HepG2 (cell line): ENCODE results near the gene ATAD2B. TPM values are rescaled to one million over a fixed set of nuclear protein-coding genes. Genes with fewer than 3 reads are reported as not detected.

Experiments used
- ATAC-seq: fragments of 200-7000 bp; cut with Tn5 transposase; 3 replicates; pipeline ENCODE4 v1.9.1; 2020; ENCODE audit warnings: mild to moderate bottlenecking, moderate library complexity
- BruUV-seq: library from RNA; stranded (reverse); fragments of 400-500 nt; replicated peaks from 2 replicates; lab custom pipeline; 2021; lab: Mats Ljungman, UMichigan
- CTCF ChIA-PET: fragments of 300-600 bp; formaldehyde crosslinking; extraction: SDS; loops from one replicate; lab custom pipeline; 2021; ENCODE audit warnings: low total read pairs, inconsistent platforms, low intra/inter-chr PET ratio; lab: Yijun Ruan, JAX
- POLR2A ChIA-PET: fragments of 350-600 bp; sonication (Branson Sonifier 250); formaldehyde crosslinking; loops from one replicate; lab custom pipeline; 2020; ENCODE audit warnings: antibody characterized with exemption, inconsistent platforms; lab: Yijun Ruan, JAX
- DNase-seq: peaks from one replicate; pipeline ENCODE4 v3.0.0-alpha.2; 2015; ENCODE audit warnings: low spot score
- FAIRE-seq: peaks from 3 replicates; lab custom pipeline; 2011; peaks lifted over from hg19 to GRCh38; lab: Jason Lieb, UNC
- H2AFZ ChIP-seq: one replicate; pipeline ENCODE4 v1.6.1; 2011; ENCODE audit warnings: low read length, inconsistent platforms
- H3K27ac ChIP-seq: fragments of 300-600 bp; 3 replicates; pipeline ENCODE4 v1.8.0; 2011; ENCODE audit warnings: mixed run types, mild to moderate bottlenecking, mixed read lengths, low read length, inconsistent platforms; ENCODE audit not compliant: insufficient read depth; ENCODE audit errors: extremely low read length
- H3K27me3 ChIP-seq, 2 experiments: fragments of 200-600 bp in 1 of 2; 2 replicates in 1 of 2; 3 replicates in 1 of 2; pipeline versions ENCODE4 v1.6.0 to v1.8.0; 2011; ENCODE audit warnings: low read length in 2 of 2, mild to moderate bottlenecking in 2 of 2, moderate library complexity in 2 of 2, inconsistent platforms in 1 of 2; ENCODE audit not compliant: insufficient read depth in 2 of 2, control insufficient read depth in 1 of 2
- H3K36me3 ChIP-seq, 2 experiments: fragments of 200-600 bp in 1 of 2; replicated peaks in 1 of 2; 2 replicates in 1 of 2; 3 replicates in 1 of 2; pipeline versions ENCODE4 v1.5.1 to v1.8.0; 2011; ENCODE audit warnings: low read length in 2 of 2, inconsistent platforms in 1 of 2; ENCODE audit not compliant: insufficient read depth in 2 of 2, control insufficient read depth in 1 of 2
- H3K4me1 ChIP-seq: 2 replicates; pipeline ENCODE4 v1.5.1; 2012; ENCODE audit warnings: low read length, inconsistent platforms; ENCODE audit not compliant: insufficient read depth
- H3K4me2 ChIP-seq: 2 replicates; pipeline ENCODE4 v1.6.0; 2011; ENCODE audit warnings: low read depth, low read length, inconsistent platforms
- H3K4me3 ChIP-seq, 3 experiments: fragments of 200-600 bp in 1 of 3; sonication (generic), shearing (Covaris generic) in 1 of 3; replicated peaks in 1 of 3; 2 replicates each; pipeline ENCODE4 v1.5.1; 2011 to 2016; ENCODE audit warnings: low read length in 3 of 3, inconsistent platforms in 2 of 3, low read depth in 2 of 3, mild to moderate bottlenecking in 2 of 3, control low read depth in 1 of 3, mixed read lengths in 1 of 3; ENCODE audit not compliant: insufficient read depth in 1 of 3
- H3K79me2 ChIP-seq: one replicate; pipeline ENCODE4 v1.6.1; 2011; ENCODE audit warnings: low read length, inconsistent platforms; ENCODE audit not compliant: insufficient read depth
- H3K9ac ChIP-seq: 2 replicates; pipeline ENCODE4 v1.6.0; 2011; ENCODE audit warnings: mild to moderate bottlenecking, low read depth, low read length, inconsistent platforms; ENCODE audit not compliant: insufficient read depth
- H3K9me3 ChIP-seq: 2 replicates; pipeline ENCODE4 v1.5.1; 2012; ENCODE audit warnings: mild to moderate bottlenecking, low read length
- H4K20me1 ChIP-seq: 2 replicates; pipeline ENCODE4 v1.6.0; 2011; ENCODE audit warnings: inconsistent platforms, mild to moderate bottlenecking, low read length, moderate library complexity; ENCODE audit not compliant: insufficient read depth
- CREB1 ChIP-seq, 2 experiments: fragments of 450-650 bp in 1 of 2; IDR thresholded peaks; 2 replicates each; pipeline ENCODE4 v1.6.1; 2016 to 2017; ENCODE audit warnings: control low read depth in 1 of 2, mild to moderate bottlenecking in 1 of 2, missing compliant biosample characterization in 1 of 2, missing genetic modification characterization in 1 of 2
- SRF ChIP-seq: IDR thresholded peaks from 2 replicates; pipeline ENCODE4 v1.6.1; 2011; ENCODE audit warnings: mild to moderate bottlenecking, low read depth, low read length, moderate library complexity
- ZNF33A ChIP-seq: sonication (generic); formaldehyde crosslinking; IDR thresholded peaks from 2 replicates; pipeline ENCODE4 v1.5.1; 2020; ENCODE audit warnings: missing genetic modification reagents, mild to moderate bottlenecking, moderate library complexity, borderline replicate concordance
- WGBS: methylation state at CpG from one replicate; pipeline ENCODE4 v1.1.6; 2017; ENCODE audit warnings: low lambda C conversion rate; 5-methylcytosine and 5-hydroxymethylcytosine counted together
- in situ Hi-C: cut with HindIII; loops from 2 replicates; pipeline ENCODE4 v1.10.0; 2017; ENCODE audit warnings: low pct_unique_long_range_greater_than_20kb; ENCODE audit not compliant: extremely low pct_ligation_motif_present
- intact Hi-C: fragments of 100-400 bp; cut with micrococcal nuclease; formaldehyde crosslinking; loops from one replicate; pipeline ENCODE4 v1.10.0; 2022; ENCODE audit not compliant: unreplicated experiment
- polyA plus RNA-seq, 8 experiments: library from polyadenylated mRNA; depleted of rRNA in 3 of 8; stranded (reverse) in 7 of 8; unstranded in 1 of 8; fragments of >200 nt; fragmentation: Illumina TruSeq in 4 of 8; extraction: Trizol in 4 of 8; gene quantifications; 2 replicates each; pipeline versions ENCODE4 v1.2.1 to v1.2.3, GENCODE V29; 2011 to 2016; ENCODE audit warnings: low read depth in 4 of 8, missing spikeins in 1 of 8, mixed read lengths in 1 of 8; ENCODE audit not compliant: insufficient read depth in 1 of 8
- total RNA-seq, 5 experiments: library from RNA; depleted of rRNA; stranded (reverse); fragments of >200 nt; fragmentation: Illumina TruSeq; extraction: Trizol; gene quantifications; 2 replicates each; pipeline ENCODE4 v1.2.3, GENCODE V29; 2016; ENCODE audit warnings: low read depth in 1 of 5
- TF ChIP-seq, protein P1 (sequence below): sonication (generic); formaldehyde crosslinking; IDR thresholded peaks from 2 replicates; pipeline ENCODE4 v1.8.0; 2022; ENCODE audit warnings: missing genetic modification reagents, mild to moderate bottlenecking, borderline replicate concordance
- TF ChIP-seq, protein P2 (sequence below): sonication (generic); formaldehyde crosslinking; IDR thresholded peaks from 2 replicates; pipeline ENCODE4 v1.8.1; 2023; ENCODE audit warnings: missing genetic modification reagents, mild to moderate bottlenecking, borderline replicate concordance

Gene ATAD2B
- total and polyA plus RNA-seq, 2 of the 13 experiments (the other 11 are each of a cell fraction or from before 2014, with no cell fraction given), result 5.3 to 22.2 TPM

DNA sequence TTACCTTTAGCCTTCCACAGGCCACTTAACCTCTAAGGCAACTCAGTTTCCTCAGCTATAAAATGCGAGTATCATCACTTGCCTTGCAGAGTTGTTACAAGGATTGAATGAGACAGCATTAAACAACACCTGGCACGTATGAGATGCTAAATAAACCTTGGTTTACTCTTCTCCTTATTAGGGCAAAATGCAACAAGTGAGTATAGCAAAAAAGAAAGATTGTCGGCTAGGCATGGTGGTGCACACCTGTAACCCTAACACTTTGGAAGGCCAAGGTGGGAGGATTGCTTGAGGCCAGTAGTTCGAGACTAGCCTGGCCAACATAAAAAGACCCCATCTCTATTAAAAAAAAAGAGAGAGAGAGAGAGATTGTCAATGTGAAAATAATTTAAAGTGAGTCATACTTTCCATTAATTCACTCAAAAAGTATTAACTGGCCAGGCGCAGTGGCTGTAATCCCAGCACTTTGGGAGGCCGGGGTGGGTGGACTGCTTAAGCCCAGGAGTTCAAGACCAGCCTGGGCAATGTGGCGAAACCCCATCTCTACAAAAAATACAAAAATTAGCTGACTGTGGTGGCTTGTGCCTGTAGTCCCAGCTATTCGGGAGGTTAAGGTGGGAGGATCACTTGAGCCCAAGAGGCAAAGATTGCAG lies 8.0 kb downstream of the ATAD2B start:
- FAIRE-seq (no peak), DNase-seq (no peak), ATAC-seq (no peak)
- Histone ChIP-seq H3K79me2 (peaks cover 96% of the 10 kb centered on the region), H3K9ac (no peak overlapping the region), H3K27ac (no peak overlapping the region), H2AFZ (no peak overlapping the region), H3K9me3 (no peaks in the 10 kb centered on the region), H3K4me2 (no peak overlapping the region), H3K36me3 (no peaks in the 10 kb centered on the region), H3K4me1 (peaks cover 67% of the 10 kb centered on the region), H3K27me3 (no peaks in the 10 kb centered on the region), H3K4me3 (no peak overlapping the region), H4K20me1 (no peaks in the 10 kb centered on the region)
- ChIA-PET CTCF (no interaction called here), POLR2A (interaction anchor here (1.5 to 2.6 kb wide), 2 partner anchors 9 to 165 kb away, joined by 3 to 37 read pairs; partner anchors contain the start of gene ATAD2B)
- TF ChIP-seq SRF, result peak; percentile 25; the same call in 1 of the 2 replicates
- no peak for TF ChIP-seq CREB1 (IDR thresholded peaks at IDR 0.05)
- no peak for TF ChIP-seq CREB1 (CRISPR knock-in tag; IDR thresholded peaks at IDR 0.05)
- TF ChIP-seq, protein P1, sequence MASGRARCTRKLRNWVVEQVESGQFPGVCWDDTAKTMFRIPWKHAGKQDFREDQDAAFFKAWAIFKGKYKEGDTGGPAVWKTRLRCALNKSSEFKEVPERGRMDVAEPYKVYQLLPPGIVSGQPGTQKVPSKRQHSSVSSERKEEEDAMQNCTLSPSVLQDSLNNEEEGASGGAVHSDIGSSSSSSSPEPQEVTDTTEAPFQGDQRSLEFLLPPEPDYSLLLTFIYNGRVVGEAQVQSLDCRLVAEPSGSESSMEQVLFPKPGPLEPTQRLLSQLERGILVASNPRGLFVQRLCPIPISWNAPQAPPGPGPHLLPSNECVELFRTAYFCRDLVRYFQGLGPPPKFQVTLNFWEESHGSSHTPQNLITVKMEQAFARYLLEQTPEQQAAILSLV, result 0 out of 2 replicates have a peak, but pooled peaks have one; percentile 16
- TF ChIP-seq ZNF33A, result no peak
- TF ChIP-seq, protein P2, sequence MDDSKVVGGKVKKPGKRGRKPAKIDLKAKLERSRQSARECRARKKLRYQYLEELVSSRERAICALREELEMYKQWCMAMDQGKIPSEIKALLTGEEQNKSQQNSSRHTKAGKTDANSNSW (CRISPR knock-in tag), result no peak
- in situ Hi-C loops (no loop called here), intact Hi-C loops (no loop called here)
- WGBS, result 94% methylated on average over 8 of the region's 8 CpGs
- BruUV-seq, result no TSS peak
